Measurements from ENCODE around the gene FNDC3A.

FNDC3A gene

DNA sequence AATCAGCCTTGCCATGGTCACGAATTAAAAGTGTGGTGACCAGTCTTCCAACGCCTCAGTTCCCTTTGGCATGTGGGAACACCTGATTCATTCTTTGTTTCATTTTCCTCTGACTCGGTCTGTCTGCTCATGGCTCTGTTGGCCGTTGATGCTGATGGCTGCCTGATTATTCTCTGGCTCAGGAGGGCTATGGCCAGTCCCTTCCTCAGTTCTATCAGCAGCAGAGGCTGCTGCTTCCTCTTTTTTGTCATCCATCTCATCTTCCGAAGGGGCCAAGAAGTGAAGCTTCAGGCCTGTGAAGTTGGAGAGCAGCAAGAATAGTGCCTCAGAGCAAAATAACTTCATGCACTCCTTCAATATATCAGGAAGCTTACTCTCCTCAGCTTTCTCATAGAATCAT lies 235.0 kb downstream of the FNDC3A start:
- TF ChIP-seq, protein P1, sequence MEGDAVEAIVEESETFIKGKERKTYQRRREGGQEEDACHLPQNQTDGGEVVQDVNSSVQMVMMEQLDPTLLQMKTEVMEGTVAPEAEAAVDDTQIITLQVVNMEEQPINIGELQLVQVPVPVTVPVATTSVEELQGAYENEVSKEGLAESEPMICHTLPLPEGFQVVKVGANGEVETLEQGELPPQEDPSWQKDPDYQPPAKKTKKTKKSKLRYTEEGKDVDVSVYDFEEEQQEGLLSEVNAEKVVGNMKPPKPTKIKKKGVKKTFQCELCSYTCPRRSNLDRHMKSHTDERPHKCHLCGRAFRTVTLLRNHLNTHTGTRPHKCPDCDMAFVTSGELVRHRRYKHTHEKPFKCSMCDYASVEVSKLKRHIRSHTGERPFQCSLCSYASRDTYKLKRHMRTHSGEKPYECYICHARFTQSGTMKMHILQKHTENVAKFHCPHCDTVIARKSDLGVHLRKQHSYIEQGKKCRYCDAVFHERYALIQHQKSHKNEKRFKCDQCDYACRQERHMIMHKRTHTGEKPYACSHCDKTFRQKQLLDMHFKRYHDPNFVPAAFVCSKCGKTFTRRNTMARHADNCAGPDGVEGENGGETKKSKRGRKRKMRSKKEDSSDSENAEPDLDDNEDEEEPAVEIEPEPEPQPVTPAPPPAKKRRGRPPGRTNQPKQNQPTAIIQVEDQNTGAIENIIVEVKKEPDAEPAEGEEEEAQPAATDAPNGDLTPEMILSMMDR (IDR thresholded peaks at IDR 0.05; ENCODE audit: insufficient read depth, low read length): no peak
- TF ChIP-seq GABPA (IDR thresholded peaks at IDR 0.05; ENCODE audit: low read depth): no peak
- peak; percentile 41 for TF ChIP-seq REST (IDR thresholded peaks at IDR 0.05; ENCODE audit: insufficient replicate concordance, low read depth)
- peak; percentile 71; the same call in 1 of the 2 replicates for TF ChIP-seq SPI1 (IDR thresholded peaks at IDR 0.05; ENCODE audit: borderline replicate concordance, low read depth)
- TF ChIP-seq POLR2AphosphoS5 (IDR thresholded peaks at IDR 0.05; ENCODE audit: low read depth): peak; percentile 55; the same call in 1 of the 2 replicates

GRCh38 chr13:49213539-49213938 lies 237.8 kb downstream of the FNDC3A start:
- TF ChIP-seq POLR2AphosphoS5 (IDR thresholded peaks at IDR 0.05; ENCODE audit: low read depth) (no peak), SPI1 (IDR thresholded peaks at IDR 0.05; ENCODE audit: borderline replicate concordance, low read depth) (peak; percentile 87)
- TF ChIP-seq, protein P1 (IDR thresholded peaks at IDR 0.05; ENCODE audit: insufficient read depth, low read length): no peak
- peak overlapping the region; percentile 83 for H3K27ac ChIP-seq (replicated peaks)
- H3K4me3 ChIP-seq (replicated peaks; ENCODE audit: insufficient read depth, low read length): no peak overlapping the region
- no peaks in the 10 kb centered on the region for H3K27me3 ChIP-seq (ENCODE audit: insufficient read depth, poor library complexity, severe bottlenecking)
- no peak for DNase-seq (ENCODE audit: low read depth in 1 of 2, low spot score in 1 of 2)

More for the DNA sequence above, 235.0 kb downstream of the FNDC3A start:
- no peak overlapping the region for H3K4me3 ChIP-seq (replicated peaks; ENCODE audit: insufficient read depth, low read length)
- H3K27me3 ChIP-seq (ENCODE audit: insufficient read depth, poor library complexity, severe bottlenecking): no peaks in the 10 kb centered on the region
- DNase-seq (ENCODE audit: low read depth in 1 of 2, low spot score in 1 of 2): no peak
- no peak overlapping the region for H3K27ac ChIP-seq (replicated peaks)

- peak overlapping the region; percentile 83 for H3K27ac ChIP-seq (replicated peaks)
- no peaks in the 10 kb centered on the region for H3K27me3 ChIP-seq (ENCODE audit: insufficient read depth, poor library complexity, severe bottlenecking)
- DNase-seq (ENCODE audit: low read depth in 1 of 2, low spot score in 1 of 2): peak in 1 of 2 experiments; percentile 54
- TF ChIP-seq REST (IDR thresholded peaks at IDR 0.05; ENCODE audit: insufficient replicate concordance, low read depth) (no peak), SPI1 (IDR thresholded peaks at IDR 0.05; ENCODE audit: borderline replicate concordance, low read depth) (no peak), POLR2AphosphoS5 (IDR thresholded peaks at IDR 0.05; ENCODE audit: low read depth) (no peak), GABPA (IDR thresholded peaks at IDR 0.05; ENCODE audit: low read depth) (no peak)
- H3K4me3 ChIP-seq (replicated peaks; ENCODE audit: insufficient read depth, low read length): no peak overlapping the region
These were observed 238.5 kb downstream of the FNDC3A start for GRCh38 chr13:49213997-49214916.

DNA sequence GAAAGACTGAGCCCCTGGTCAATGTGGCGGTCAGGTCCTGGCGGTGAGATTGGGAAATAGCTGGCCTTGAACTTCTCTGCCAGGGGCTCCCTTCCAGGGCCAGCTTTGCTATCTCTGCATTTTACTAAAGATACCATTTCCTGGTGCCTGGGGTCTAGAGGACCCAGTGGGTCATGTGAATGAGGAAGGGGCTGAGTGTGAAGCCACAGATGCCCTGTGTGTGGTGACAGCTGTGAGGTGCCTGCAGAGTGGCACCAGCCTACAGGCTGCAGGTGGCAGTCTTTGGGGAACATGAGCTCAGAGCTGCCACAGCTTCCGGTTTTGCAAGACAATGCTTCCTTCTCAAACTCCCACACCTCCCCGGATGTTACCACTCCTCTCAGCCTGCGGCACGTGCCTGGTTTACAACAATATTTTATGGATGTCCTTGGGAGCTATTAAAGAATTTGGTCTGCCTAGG lies 239.2 kb downstream of the FNDC3A start:
- Histone ChIP-seq H3K27ac (replicated peaks) (peak overlapping the region; percentile 83), H3K27me3 (ENCODE audit: insufficient read depth, poor library complexity, severe bottlenecking) (no peaks in the 10 kb centered on the region), H3K4me3 (replicated peaks; ENCODE audit: insufficient read depth, low read length) (no peak overlapping the region)
- DNase-seq (ENCODE audit: low read depth in 1 of 2, low spot score in 1 of 2): peak; percentile 93 to 99
- peak; percentile 38 for TF ChIP-seq REST (IDR thresholded peaks at IDR 0.05; ENCODE audit: insufficient replicate concordance, low read depth)
- TF ChIP-seq POLR2AphosphoS5 (IDR thresholded peaks at IDR 0.05; ENCODE audit: low read depth): peak; percentile 100
- peak; percentile 82 for TF ChIP-seq SPI1 (IDR thresholded peaks at IDR 0.05; ENCODE audit: borderline replicate concordance, low read depth)
- TF ChIP-seq, protein P1 (IDR thresholded peaks at IDR 0.05; ENCODE audit: insufficient read depth, low read length): peak; percentile 3
- TF ChIP-seq GABPA (IDR thresholded peaks at IDR 0.05; ENCODE audit: low read depth): peak; percentile 86

All from HL-60 (cell line).